ENCODE data around the gene NRP1.

NRP1 gene

DNA sequence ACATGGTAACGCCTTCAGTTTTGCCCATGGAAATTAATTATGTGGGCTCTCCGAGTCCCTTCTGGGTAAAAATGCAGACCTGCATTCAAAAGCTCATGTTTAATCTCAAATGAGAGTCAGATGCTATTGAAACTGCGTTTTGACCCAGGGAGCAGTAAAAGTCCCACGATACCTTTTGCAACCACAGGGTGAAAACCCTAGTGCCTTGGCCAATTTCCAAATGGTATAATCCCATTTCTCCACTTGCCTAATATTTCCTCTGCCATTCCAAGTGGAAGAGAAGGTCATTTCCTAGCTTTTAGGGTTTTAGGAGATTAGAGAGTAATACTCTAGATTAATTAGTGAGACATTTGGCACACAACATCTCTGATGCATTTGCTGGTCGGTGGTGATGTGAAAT, 132.5 kb downstream of the NRP1 start:
- no peak for DNase-seq

DNA sequence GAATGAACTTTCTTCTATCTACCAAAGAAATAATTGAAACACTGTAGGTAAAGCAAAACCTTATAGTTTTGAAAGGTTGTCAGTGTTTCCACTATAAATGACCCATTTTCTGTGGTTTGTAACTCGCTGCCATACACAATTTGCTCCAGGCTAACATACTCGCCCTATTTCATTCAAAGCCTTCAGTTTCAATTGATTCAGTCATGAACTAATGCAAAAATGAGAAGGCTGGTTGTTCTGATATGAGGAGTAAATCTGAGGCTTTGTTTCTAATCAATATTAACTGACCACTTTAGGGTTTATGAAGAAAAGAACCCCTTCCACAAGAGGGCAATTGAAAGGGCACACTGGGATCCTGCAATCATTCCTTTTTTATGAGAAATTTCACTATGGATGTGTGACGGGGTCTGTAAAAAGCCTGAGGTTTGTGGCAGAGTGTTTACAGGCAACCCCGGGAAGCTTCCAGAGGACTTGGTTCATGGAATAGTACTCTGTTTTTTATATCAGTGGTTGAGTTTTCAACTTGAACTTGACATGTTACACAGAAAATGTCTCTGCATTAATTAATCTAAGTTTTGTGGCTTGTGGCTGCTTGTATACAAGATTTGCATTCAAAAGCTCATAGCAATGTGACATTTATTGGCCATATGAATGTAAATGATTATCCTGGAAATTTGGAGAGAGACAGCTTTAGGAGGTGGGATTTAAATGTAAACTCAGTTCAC, 133.2 kb downstream of the NRP1 start:
- DNase-seq = no peak

DNA sequence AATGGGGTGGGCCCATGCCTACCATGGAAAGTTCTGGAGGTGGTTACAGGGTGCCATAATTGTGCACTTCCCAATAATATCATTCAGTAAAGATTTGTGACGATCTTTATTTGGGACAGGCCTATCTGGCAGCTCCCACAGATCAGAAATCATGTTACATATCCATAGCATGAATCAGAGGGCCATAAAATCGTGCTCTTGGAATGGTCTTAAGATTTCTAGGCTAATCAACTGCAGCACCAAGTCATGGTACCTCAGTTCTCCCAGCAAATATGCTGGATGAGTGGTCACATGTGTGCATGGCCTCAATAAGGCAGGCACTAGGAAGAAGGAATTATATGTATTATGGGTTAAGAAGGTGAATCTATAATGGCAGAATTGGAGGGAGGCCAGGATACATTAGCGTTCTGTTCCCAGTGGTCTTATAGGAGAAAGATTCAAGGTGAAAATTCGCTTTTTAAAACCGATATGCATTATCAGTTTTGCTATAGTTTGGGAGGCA, 134.7 kb downstream of the NRP1 start:
- no peak for DNase-seq

DNA sequence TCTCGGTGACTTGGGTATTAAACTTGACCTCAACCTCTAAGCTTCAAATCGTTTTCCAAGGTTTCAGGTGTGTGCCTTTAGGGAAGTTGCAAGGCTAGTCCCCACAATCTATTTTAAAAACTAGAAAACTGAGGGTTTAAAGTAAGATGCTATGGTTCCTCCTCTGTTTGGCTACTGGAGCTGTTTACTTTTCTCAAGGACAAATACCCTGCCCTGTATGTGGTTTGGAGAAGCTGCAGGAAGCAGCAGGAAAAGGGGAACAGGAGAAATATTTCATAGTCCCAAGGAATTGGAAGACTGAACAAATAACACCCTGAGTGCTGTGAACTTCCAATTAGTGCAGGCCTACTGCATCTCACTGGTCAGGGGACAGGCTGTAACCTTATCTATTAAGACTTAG, 135.9 kb downstream of the NRP1 start:
- no peak for DNase-seq

DNA sequence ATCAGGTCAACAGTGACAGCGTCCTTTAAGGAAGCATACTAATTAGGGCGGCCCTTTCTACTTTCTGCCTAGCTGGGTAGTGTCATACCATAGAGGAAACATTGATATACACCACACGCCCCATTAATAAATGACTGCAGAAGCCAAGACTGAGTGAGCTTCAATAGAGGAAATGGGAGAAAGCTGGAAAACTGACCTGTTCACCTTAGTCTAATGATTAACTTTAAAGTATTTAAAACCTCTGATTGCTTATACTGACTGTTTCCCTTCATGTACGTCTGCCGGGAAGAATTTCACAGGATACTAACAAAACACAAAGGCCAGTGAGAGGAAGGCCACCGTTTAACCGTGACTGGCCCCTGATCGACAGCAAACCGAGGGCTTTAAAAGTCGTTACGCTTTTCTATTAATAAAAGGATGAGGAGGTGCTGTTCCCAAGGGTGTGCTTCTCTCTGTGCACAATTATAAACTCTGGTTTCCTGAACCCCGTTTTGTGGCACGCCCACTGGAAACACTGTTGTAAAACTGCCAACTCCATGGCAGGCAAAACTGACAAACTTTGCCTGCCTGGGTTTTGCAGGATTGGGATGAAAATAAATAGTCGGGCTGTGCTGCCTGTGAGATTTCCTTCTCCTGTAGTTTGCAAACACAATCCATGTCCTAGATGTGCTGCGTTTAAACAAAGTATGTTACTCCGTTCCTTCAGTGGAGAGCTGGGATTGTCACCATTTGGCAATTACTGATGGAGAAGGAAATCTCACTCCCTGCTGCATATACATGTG, 137.6 kb downstream of the NRP1 start:
- no peak for DNase-seq

DNA sequence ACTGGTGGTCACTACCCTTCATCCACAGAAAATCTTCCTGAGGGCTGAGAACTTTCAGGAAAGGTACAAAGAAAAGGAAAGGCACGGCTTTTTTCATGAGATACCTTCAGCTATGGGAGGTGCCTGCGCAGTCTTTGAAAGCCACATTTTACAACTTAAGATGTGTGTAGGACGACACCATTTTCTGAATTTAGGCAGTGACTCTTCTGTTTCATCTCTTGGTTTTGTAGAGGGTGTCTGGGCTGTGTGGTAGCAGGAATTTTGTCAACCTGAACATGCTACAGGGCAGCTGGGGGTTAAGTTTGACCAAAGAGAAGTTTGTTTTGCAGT, 138.1 kb downstream of the NRP1 start:
- no peak for DNase-seq

DNA sequence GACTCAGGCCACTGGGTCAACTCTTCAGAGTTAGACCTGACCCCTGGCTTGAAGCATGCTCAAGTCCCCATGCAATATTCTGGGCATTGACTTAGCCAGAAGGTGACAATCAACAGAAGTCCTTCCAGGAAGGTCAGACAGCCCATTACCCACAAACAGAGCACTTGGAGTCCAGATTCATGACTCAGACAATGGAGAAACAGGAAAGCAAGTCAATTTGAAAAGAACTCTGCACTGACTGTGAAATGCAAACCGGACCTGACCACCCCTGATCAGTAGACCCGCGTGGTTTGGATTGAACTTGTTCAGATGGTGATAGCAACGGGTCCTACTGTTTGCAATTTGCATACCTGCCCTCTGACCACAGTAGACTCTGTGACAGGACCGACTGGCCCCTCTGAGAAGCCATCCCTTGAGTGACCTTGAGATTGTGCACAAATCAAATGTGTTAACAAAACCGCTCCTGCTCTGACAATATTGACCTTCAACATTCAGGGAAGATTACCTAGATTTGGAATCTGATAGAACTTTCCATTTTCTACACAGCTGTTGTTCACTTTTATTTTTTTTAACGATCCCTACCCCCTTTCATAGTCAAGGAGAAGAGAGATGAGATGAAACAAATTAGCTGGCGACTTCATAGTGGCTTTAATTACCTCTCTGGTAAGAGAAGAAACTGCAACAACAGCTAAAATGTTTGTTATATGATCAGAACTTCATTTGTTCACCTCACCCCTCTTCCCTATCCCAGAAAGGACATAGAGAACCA, 138.7 kb downstream of the NRP1 start:
- no peak for DNase-seq

DNA sequence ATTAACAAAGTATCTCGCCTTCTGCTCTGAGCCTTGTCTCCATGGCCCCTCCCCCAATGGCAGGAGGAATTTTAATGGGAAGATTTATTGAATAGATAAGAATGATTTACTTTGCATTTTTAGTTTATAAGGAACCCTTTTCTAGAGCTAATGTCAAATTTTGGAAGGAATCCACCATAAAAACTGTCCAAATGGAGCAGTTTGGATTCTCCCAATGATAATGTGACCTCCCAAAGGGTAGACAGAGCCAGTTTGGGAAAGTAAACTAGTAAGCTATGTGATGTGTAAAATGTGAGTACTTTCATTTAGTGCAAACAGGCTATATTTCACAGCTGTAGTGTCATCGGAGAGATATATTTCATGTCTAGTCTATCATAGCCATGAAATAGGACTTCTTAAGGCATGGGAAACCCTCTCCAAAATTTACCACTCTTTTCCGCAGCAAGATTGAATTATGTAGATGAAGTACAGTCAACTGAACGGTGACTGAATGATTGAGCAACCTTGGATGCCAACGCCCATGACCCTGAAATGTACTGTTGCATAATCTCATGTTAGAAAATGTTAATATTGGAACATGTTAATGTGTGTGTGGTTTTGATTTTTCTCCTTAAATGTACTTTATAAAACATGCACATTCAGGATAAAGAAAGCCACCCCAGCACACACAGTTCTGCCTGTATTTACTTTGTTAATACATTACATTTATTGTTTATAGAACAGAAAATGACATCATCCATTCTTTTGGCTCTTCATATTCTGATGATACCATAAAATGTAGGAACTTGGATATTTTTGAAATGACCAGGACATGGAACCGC, 140.6 kb downstream of the NRP1 start:
- DNase-seq = no peak

DNA sequence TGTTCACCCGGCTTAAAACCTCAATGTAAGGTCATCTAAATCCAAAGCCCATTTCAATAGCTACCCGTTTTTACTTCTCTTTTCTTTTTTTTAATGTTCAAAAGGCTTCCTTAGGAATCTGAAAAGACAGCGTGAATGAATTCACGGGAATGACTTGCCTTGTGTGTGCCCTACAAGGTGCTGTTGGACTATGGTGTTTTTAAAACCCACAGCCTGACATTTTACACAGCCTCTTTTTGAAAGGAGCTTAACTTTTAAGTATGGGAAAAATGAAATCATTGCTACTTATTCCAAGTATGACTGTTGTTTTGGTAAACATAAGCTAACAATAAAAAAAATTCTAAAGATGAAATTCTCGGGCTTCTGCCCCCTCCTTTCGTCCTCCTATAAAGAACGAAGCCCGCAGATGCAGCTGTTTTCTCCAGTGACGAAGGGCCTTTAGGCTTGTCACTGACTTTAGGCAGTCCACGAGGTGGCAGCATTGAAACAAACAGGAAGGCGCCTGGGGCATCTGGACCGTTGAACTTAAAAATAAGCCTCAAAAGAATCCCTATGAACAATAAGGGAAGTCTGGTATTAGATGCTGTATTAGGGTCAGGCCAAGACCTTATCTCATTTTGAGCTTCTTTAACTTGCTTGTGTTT, 141.3 kb downstream of the NRP1 start:
- peak; percentile 71 for DNase-seq

DNA sequence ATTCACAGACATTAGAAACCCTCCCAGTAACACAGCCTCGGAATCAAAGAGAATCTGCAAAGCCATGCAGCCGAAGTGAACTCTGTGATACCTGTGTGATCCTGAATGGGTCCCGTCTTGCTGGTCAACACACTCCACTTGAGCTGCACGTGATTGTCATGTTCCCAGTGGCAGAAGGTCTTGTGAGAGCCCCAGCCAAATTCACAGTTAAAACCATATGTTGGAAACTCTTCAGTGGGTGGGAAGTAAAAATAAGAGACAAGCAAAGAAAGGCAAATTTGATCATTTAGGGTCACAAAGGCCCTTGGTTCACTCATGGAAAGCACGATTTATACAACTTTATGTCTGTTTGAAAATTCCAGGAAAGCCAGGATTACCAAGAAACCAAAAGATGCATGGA, 142.3 kb downstream of the NRP1 start:
- DNase-seq = no peak

DNA sequence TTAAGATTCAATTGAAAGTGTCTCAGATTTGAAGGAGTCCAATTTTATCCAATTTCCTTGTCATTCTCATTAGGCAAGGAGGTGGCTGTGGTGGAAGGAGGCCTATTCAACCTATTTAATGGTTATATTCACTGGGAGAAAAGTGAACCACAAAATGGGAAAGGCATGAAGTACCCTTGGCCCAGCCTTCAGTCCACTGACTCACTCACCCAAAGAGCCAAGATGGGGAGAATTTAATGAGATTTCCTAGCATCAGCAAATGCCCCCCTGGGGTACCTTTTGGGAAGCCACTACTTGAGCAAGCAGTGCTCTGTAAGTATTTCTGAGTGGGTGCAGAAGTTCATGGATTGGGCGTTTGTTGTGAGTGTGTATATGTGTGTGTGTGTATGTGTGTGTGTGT, 144.1 kb downstream of the NRP1 start:
- DNase-seq = no peak

DNA sequence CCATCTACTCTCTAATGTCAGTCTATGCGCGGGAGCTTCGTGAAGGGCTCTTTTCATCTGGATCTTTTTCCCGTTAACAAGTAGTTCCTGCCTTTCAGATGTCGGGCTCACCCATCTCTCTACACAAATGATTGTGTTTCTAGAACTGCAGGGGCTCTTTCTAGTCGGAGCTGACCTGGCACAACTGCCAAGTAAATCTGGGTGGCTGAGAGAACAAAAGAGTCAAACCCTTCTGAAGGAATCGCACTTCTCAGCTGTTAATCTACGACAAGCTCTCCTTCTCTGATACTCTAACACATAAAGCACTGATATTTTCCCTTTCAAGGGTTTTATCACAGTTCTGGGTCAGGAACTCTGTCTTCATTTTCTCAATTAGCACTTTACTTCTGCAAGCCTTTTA, 144.7 kb downstream of the NRP1 start:
- no peak for DNase-seq

DNA sequence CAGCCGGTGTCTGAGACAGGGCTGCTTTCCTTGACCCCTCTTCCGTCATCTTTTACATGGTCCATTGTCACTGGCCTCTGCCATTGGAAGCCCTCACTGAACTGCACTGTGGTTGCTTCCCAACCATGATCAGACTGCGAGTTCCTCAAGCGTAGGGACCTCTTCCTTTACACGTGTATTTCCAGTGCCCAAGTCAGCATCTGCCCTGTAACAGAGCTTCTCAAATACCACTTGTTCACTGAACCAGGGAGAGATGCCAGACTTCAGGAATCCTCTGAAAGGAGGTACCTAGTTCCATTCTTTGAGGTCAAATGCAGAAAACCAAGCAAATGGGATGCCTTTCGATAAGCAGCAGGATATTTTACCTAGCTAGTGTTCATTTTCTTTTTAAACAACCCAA, 145.1 kb downstream of the NRP1 start:
- DNase-seq = no peak

DNA sequence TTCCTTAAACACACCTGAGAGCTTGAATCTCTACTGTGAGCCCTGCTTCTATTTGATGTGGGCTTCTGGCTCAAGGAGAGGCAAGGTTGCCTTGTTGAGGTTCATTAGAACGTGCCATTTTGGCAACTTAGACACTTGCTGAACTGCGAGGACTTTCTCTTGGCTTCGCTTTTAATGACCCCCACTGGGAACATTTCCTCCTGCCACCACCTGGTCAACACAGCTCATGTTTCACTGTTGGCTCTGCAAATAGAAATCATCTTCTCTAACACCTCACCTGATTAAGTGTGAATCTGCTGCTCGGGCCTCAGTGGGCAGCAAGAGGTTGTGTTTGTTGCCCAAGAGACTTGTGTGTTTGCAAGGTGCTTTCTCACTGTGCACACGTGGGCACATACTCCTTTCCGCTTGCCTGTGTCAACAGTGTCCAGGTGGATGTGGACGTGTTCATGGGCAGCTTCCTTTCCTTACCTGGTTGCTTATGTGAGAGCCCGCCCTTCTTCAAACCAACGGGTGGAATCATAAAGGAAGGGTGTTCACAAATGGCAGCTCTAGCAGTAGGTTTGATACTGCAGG, 147.0 kb downstream of the NRP1 start:
- no peak for DNase-seq

DNA sequence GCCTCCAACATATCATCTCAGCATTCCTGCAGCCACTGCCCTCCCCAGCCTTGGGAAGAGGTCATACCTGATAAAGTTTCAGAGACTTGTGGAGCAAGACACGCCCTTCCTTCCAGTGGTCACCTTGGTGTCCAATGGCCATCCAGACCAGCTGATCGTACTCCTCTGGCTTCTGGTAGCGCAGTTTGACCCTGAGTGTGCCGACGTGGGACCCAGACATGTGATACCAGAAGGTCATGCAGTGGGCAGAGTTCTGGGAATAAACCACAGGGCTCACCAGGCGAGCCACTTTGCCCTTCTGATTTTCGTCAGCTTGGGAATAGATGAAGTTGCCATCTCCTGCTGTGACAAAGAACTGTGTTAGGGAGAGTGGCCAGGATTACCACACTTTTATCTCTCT, 148.3 kb downstream of the NRP1 start:
- DNase-seq = no peak

DNA sequence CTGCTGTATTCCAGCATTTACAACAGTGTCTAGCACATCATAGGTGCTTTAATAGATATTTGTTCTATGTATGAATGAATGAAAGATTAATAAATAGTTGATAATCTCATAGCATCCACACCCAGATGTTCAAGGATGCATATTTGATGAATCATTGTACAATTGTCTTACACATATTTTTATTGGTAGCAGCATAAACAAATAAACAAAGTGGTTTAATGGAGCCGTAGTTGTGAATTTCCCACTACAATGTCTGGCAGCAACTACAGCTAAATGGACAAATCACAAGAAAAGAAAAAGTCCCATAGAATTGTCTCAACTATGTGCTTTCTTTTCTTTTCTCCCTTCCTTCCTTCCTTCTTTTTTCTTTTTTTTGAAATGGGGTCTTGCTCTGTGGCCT, 150.8 kb downstream of the NRP1 start:
- no peak for DNase-seq

DNA sequence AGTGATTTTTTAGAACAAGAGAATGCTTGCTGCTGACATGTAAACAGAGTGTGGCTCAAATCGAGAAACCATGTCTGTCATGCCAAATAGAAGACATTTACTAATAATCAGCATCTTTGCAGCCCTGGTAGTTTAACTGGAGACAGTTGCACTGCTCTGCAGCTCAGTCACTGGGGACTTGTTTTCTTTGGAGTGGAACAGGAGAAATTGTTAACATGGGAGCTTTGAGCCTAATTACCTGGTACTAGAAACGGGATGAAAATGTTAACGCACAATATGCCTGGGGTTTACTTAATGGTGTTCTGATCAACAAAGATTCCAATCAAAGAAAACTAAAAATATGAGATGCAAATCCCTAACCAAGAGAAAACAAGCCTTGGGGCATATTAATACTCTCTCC, 153.5 kb downstream of the NRP1 start:
- DNase-seq = no peak

DNA sequence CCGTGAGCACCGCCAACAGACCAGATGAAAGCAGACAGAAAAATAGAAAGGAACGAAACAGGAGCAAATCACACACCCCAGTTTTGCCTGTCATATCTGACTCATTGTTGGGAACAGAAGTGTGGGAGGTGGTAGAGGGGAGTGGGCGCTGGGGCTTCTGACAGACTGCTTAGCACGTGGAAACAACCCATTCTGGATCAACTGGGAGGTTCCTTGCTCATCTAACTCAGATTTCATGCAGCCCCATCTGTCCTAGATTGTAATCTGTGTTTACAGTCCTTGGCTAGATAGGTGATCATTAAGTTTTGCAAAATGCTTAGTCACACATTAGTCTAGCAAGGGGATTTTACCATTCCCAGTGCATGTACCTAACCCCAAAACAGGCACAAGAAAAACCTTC, 154.1 kb downstream of the NRP1 start:
- DNase-seq = no peak

DNA sequence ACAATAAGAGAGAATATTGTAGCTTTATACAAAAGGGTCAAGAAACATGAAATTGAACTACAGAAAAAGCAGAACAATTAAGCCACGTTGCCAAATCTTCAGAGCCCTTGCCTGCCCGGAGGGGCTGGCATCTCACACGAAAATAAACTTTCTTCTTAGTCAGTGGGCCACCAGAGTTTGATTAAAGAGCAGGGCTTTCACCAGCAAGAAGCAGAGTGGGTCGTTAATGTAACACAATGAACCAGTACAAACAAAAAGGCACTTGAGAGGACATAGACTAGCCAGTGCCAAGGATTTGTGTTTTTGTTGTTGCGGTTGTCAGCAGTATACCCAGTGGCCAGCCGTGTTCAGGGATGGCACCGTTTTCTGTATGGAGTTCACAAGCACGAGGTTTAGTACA, 155.4 kb downstream of the NRP1 start:
- no peak for DNase-seq

DNA sequence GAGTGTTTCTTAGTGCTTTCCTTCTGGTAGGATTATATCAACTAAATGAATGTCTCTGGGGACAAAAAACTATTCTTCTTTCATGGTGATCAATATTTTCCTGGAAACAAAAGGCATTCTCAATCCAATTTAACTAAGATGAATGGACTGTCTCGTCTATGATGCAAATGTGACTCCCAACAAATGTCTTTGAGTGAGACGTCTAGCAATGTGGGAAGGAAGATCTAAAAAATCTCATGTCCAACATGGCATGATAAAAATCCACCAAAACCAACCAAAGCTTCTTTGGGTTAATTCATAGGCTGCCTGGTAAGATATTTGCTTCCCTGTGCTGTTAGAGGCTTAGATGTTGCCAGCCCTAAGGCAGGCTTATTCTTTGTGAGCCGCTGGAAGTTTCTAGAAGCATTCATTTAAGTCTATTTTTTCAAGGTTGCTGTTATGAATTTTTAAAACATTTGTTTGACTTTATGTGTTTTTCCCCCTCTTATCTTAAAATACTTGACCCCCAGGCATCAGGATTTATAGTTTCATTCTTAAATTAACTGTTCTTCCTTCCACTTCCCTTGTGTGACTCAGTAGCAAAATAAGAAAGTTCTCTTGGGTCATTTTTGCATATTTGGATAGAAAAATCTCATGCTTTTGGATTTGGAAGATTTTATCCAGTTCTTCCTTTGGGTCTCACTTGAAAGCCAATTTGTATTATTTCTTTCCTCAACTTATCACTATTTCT, 156.3 kb downstream of the NRP1 start:
- no peak for DNase-seq

DNA sequence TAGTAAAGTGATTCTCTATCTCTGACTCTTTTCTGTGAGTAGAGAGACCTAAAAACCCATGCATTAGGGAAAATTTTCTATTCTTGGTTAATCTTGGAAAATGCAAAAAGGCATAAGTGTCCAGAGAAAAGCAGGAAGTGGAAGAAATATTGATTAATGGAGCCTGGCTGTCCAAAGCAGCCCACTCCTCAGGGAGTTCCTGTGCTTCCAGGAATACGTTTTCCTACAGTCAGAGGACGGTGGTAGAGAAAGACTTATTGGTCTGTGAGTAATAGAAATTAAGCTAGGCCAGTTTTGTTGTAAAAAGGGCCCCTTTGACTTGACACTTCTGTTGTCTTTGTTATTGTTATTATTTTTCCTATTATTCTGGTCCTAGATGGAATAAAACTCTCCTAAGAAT, 157.8 kb downstream of the NRP1 start:
- no peak for DNase-seq
